ENCODE results near the gene SGCD.

GRCh38 chr5:156376751-156377150 is 49.8 kb downstream of the SGCD start:
- TF ChIP-seq POLR2A (IDR thresholded peaks at IDR 0.05) (no peak), CTCF (IDR thresholded peaks at IDR 0.05) (no peak)
